GM18520 (cell line): ENCODE data around the gene ZBED5.
A peak's percentile ranks its signal among the peaks of the same experiment; 100 is the strongest.
"Not testable (repeated sequence)": the region's sequence is repeated elsewhere in the genome, so short reads cannot be mapped to it uniquely, and the experiment has no call there.

Experiments used
- ATAC-seq: cut with Tn5 transposase; IDR thresholded peaks from one replicate; pipeline ENCODE4 v1.9.1; 2021; ENCODE audit not compliant: unreplicated experiment

ZBED5 gene

GRCh38 chr11:10844356-10844755 is 13.5 kb downstream of the ZBED5 start:
- ATAC-seq = no peak

GRCh38 chr11:10838881-10839280 is 19.0 kb downstream of the ZBED5 start:
- no peak for ATAC-seq

- no peak for ATAC-seq
These were observed 19.8 kb downstream of the ZBED5 start for GRCh38 chr11:10838083-10838482.

- ATAC-seq = not testable (repeated sequence)
These were observed 21.0 kb downstream of the ZBED5 start for GRCh38 chr11:10836884-10837283.

GRCh38 chr11:10829139-10829538 is 28.7 kb downstream of the ZBED5 start:
- ATAC-seq = no peak

- no peak for ATAC-seq
These were observed 29.5 kb downstream of the ZBED5 start for GRCh38 chr11:10828402-10828801.

- no peak for ATAC-seq
These were observed 33.0 kb downstream of the ZBED5 start for GRCh38 chr11:10824888-10825287.

GRCh38 chr11:10823152-10823579 is 34.7 kb downstream of the ZBED5 start:
- ATAC-seq = no peak

GRCh38 chr11:10822491-10822890 is 35.4 kb downstream of the ZBED5 start:
- not testable (repeated sequence) for ATAC-seq

- no peak for ATAC-seq
These were observed 39.3 kb downstream of the ZBED5 start for GRCh38 chr11:10818594-10818993.

GRCh38 chr11:10813945-10814344 is 43.9 kb downstream of the ZBED5 start:
- no peak for ATAC-seq

GRCh38 chr11:10809373-10810160 is 48.3 kb downstream of the ZBED5 start:
- no peak for ATAC-seq

GRCh38 chr11:10808553-10809372 is 49.1 kb downstream of the ZBED5 start, which contains the start of gene EIF4G2:
EIF4G2 (minus strand) TSS chr11:10808926.
- peak; percentile 91 for ATAC-seq

- no peak for ATAC-seq
These were observed 49.7 kb downstream of the ZBED5 start for GRCh38 chr11:10808235-10808552.

GRCh38 chr11:10807493-10808234 is 50.2 kb downstream of the ZBED5 start:
- ATAC-seq = no peak

GRCh38 chr11:10806206-10806605 is 51.6 kb downstream of the ZBED5 start:
- ATAC-seq = no peak

- no peak for ATAC-seq
These were observed 52.1 kb downstream of the ZBED5 start for GRCh38 chr11:10805741-10806140.

GRCh38 chr11:10803676-10804075 is 54.2 kb downstream of the ZBED5 start:
- no peak for ATAC-seq
